Large intestine (tissue), 12 donors: ENCODE data around the gene ENPP4. TPM values are rescaled to one million over a fixed set of nuclear protein-coding genes. Genes with fewer than 3 reads are reported as not detected.
"Not testable (repeated sequence)": the region's sequence is repeated elsewhere in the genome, so short reads cannot be mapped to it uniquely, and the experiment has no call there.

Source experiments
- DNase-seq, 2 donors: peaks; one replicate each; pipeline versions ENCODE4 v3.0.0 to v3.0.0-alpha.2; 2013
- H3K27ac ChIP-seq: one replicate; pipeline ENCODE4 v1.5.1; 2013; ENCODE audit warnings: low read length
- H3K27me3 ChIP-seq: 2 replicates; pipeline ENCODE4 v1.6.1; 2013; ENCODE audit warnings: low read length; ENCODE audit not compliant: control insufficient read depth, insufficient read depth
- H3K36me3 ChIP-seq: 2 replicates; pipeline ENCODE4 v1.6.1; 2013; ENCODE audit warnings: low read length; ENCODE audit not compliant: control insufficient read depth, insufficient read depth
- H3K4me1 ChIP-seq: one replicate; pipeline ENCODE4 v1.6.1; 2013; ENCODE audit warnings: low read length; ENCODE audit not compliant: control insufficient read depth, insufficient read depth
- H3K4me3 ChIP-seq: one replicate; pipeline ENCODE4 v1.5.1; 2013; ENCODE audit warnings: low read length
- H3K9me3 ChIP-seq: one replicate; pipeline ENCODE4 v1.6.1; 2013; ENCODE audit warnings: mild to moderate bottlenecking, low read depth, low read length, moderate library complexity; ENCODE audit not compliant: control insufficient read depth
- WGBS: methylation state at CpG from one replicate; pipeline ENCODE4 v1.1.5; 2013; ENCODE audit warnings: low lambda C conversion rate; ENCODE audit not compliant: insufficient coverage; 5-methylcytosine and 5-hydroxymethylcytosine counted together
- long read RNA-seq, 11 donors: transcript quantifications; one replicate each; lab custom pipeline, GENCODE V29; 2026
- polyA plus RNA-seq: library from polyadenylated mRNA; unstranded; fragments of 120-200 nt; gene quantifications from one replicate; pipeline ENCODE4 v1.2.1, GENCODE V29; 2013

ENPP4 gene
- 11.3 TPM for polyA plus RNA-seq
- long read RNA-seq, donor 1, full-length matches to known transcripts = 4 of 4 reads
- long read RNA-seq, donor 1, partial matches to known transcripts = 0 of 4 reads
- long read RNA-seq, donor 1, other reads (novel, unspliced or antisense) = 0 of 4 reads
- long read RNA-seq, donor 2, full-length matches to known transcripts = 3 of 3 reads
- long read RNA-seq, donor 2, partial matches to known transcripts = 0 of 3 reads
- long read RNA-seq, donor 2, other reads (novel, unspliced or antisense) = 0 of 3 reads
- long read RNA-seq, donor 3, full-length matches to known transcripts = 3 of 3 reads
- long read RNA-seq, donor 3, partial matches to known transcripts = 0 of 3 reads
- long read RNA-seq, donor 3, other reads (novel, unspliced or antisense) = 0 of 3 reads
- long read RNA-seq, donor 4 = 0 reads
- long read RNA-seq, donor 5, full-length matches to known transcripts = 7 of 7 reads
- long read RNA-seq, donor 5, partial matches to known transcripts = 0 of 7 reads
- long read RNA-seq, donor 5, other reads (novel, unspliced or antisense) = 0 of 7 reads
- long read RNA-seq, donor 6, full-length matches to known transcripts = 3 of 3 reads
- long read RNA-seq, donor 6, partial matches to known transcripts = 0 of 3 reads
- long read RNA-seq, donor 6, other reads (novel, unspliced or antisense) = 0 of 3 reads
- long read RNA-seq, donor 7, full-length matches to known transcripts = 3 of 3 reads
- long read RNA-seq, donor 7, partial matches to known transcripts = 0 of 3 reads
- long read RNA-seq, donor 7, other reads (novel, unspliced or antisense) = 0 of 3 reads
- long read RNA-seq, donor 8, full-length matches to known transcripts = 1 of 1 reads
- long read RNA-seq, donor 8, partial matches to known transcripts = 0 of 1 reads
- long read RNA-seq, donor 8, other reads (novel, unspliced or antisense) = 0 of 1 reads
- long read RNA-seq, donor 9, full-length matches to known transcripts = 4 of 4 reads
- long read RNA-seq, donor 9, partial matches to known transcripts = 0 of 4 reads
- long read RNA-seq, donor 9, other reads (novel, unspliced or antisense) = 0 of 4 reads
- long read RNA-seq, donor 10, full-length matches to known transcripts = 4 of 4 reads
- long read RNA-seq, donor 10, partial matches to known transcripts = 0 of 4 reads
- long read RNA-seq, donor 10, other reads (novel, unspliced or antisense) = 0 of 4 reads
- long read RNA-seq, donor 11, full-length matches to known transcripts = 5 of 5 reads
- long read RNA-seq, donor 11, partial matches to known transcripts = 0 of 5 reads
- long read RNA-seq, donor 11, other reads (novel, unspliced or antisense) = 0 of 5 reads

DNA sequence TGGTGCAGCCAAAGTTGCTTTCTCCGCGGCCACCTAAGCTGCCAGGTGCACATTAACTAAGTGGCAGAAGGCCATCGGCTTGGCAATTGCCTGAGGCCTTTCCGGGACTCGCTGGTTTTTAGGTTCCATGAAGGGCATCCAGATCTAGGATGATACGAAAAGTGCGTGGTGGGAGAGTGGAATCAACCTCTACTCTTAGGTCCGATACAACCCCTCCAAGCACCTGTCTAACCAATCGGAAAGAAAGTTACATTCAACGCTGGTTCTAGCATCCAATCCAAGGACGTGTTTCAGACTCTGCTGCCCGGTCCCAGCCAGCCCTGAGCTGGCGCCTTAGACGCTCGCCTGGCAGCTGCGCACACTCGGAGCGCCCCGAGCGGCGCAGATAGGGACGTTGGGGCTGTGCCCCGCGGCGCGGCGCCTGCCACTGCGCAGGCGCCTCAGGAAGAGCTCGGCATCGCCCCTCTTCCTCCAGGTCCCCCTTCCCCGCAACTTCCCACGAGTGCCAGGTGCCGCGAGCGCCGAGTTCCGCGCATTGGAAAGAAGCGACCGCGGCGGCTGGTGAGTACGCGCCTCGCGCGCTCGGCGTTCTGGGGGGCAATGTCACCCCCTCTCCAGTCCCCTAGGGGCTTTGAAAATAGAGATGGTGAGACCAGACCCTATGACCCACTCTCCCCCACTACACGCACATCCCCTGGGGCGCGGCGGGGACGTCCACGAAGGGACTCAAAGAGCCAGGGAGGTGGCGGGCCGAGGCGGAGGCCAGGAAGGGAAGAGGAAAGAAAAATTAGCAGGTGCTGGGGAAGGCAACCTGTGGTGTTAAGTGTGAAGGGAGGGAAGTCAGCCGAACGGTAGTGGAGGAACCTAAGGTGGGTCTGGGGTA lies at the start of gene ENPP4:
Gene ENPP4, plus strand, starts transcription at position 361 of the 883 bp plus-strand sequence. CDS start 9,595 bp downstream, outside the sequence.
- peak within 1 kb of the TSS; percentile 97 for H3K4me3 ChIP-seq
- H3K36me3 ChIP-seq = no peaks in the 10 kb centered on the region
- peak; percentile 94 to 98 for DNase-seq
- H3K4me1 ChIP-seq = peaks cover 4% of the 10 kb centered on the region
- H3K27me3 ChIP-seq = no peaks in the 10 kb centered on the region
- H3K27ac ChIP-seq = peak within 1 kb of the TSS; percentile 43
- no CpG with 5 or more reads among the region's 61 CpGs for WGBS
- no peaks in the 10 kb centered on the region for H3K9me3 ChIP-seq

DNA sequence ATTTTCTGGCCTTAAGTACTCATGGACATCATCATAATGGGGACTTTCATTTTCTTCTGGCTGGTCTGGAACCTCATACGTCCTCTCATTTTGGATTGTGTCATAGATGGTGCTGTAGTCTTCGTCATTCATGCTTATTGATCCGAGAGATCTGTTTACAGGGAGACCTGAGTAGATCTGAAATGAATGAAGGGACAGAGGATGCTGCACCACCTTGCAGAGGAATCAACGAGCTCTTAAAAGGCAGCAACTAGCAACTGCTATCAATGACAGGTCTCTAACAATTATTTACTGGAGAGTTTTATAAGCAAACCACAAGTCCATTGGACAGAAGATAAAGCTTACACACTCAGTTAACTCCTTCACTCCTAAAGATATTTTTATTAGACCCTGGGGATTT lies 49.7 kb upstream of the ENPP4 start:
- H3K36me3 ChIP-seq = peaks cover 2% of the 10 kb centered on the region
- WGBS = 67% methylated on average over 2 of the region's 4 CpGs
- DNase-seq = peak; percentile 26 to 77
- peak overlapping the region; percentile 47 for H3K4me3 ChIP-seq
- peaks cover 6% of the 10 kb centered on the region for H3K4me1 ChIP-seq
- peak overlapping the region; percentile 74 for H3K27ac ChIP-seq
- no peaks in the 10 kb centered on the region for H3K27me3 ChIP-seq
- H3K9me3 ChIP-seq = no peaks in the 10 kb centered on the region

DNA sequence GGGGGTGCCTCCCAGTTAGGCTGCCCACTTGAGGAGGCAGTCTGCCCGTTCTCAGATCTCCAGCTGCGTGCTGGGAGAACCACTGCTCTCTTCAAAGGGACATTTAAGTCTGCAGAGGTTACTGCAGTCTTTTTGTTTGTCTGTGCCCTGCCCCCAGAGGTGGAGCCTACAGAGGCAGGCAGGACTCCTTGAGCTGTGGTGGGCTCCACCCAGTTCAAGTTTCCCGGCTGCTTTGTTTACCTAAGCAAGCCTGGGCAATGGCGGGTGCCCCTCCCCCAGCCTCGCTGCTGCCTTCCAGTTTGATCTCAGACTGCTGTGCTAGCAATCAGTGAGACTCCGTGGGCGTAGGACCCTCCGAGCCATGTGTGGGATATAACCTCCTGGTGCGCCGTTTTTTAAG lies 44.1 kb upstream of the ENPP4 start:
- not testable (repeated sequence) for DNase-seq, H3K9me3 ChIP-seq, H3K36me3 ChIP-seq, H3K27me3 ChIP-seq, H3K4me1 ChIP-seq, H3K27ac ChIP-seq, H3K4me3 ChIP-seq
- no CpG with 5 or more reads among the region's 10 CpGs for WGBS

DNA sequence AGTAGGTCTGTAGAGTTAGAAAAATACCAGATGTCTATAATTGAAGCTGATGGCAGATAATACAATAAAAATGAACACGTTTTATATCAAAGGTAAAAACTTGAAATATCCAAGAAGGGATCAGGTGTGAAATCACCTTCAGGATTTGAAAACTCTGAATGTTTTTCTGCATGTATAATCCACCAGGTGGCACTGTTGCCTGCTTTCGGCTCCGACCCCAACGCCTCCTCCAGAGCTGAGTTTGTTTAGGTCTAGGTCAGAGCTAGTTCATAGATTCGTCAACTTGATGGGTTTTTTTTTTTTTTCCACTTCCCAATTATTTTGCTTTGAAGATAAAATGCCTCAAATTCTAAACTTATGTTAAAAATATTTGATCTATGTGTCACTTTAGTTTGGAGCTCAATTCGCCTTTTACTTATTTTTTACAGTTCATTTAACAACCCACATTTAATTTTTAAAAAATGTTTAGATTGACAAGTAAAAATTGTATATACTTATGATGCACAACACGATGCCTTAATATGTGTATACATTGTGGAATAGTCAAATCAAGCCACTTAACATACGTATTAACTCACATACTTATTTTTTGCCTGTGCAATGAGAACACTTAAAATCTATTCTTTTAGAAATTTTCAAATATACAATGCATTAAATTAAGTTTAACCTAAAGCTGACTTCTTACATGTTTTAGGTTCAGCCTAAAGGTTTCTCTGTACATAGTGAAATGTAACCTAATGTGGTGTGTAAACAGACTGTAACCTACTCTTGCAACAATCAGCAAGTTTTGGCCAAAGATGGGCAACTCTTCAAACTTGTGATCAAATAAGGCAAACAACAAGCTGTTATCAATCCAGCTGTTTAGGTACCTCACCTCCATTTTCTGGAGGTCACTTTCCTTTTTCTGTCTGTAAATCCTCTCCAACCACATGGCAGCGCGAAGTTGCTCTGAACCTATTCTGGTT lies 39.4 kb upstream of the ENPP4 start:
- 43% methylated on average over 5 of the region's 10 CpGs for WGBS

DNA sequence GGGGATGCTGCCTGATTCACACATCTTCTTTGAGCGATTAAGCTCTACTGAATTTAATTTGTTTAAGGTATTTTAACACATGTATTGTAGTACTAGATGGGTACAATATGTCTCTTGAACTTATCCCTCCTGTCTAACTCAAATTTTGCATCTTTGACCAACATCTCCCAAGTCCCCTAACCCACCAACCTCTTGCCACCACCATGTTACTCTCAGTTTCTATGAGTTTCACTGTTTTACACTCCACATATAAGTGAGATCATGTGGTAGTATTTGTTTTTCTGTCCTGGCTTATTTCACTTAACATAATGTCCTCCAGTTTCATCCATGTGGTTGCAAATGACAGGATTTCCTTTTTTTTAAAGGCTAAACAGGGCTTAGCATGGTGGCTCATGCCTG lies 38.7 kb upstream of the ENPP4 start:
- Histone ChIP-seq H3K27me3 (no peaks in the 10 kb centered on the region), H3K4me1 (no peaks in the 10 kb centered on the region), H3K9me3 (peaks cover 7% of the 10 kb centered on the region), H3K27ac (no peak overlapping the region), H3K36me3 (no peaks in the 10 kb centered on the region), H3K4me3 (no peak overlapping the region)
- WGBS = no CpG with 5 or more reads among the region's 1 CpG
- DNase-seq = no peak

More for the DNA sequence above, 39.4 kb upstream of the ENPP4 start:
- H3K4me1 ChIP-seq = no peaks in the 10 kb centered on the region
- H3K4me3 ChIP-seq = no peak overlapping the region
- H3K9me3 ChIP-seq = peaks cover 7% of the 10 kb centered on the region
- peak; percentile 23 to 51 for DNase-seq
- no peaks in the 10 kb centered on the region for H3K36me3 ChIP-seq
- no peak overlapping the region for H3K27ac ChIP-seq
- H3K27me3 ChIP-seq = no peaks in the 10 kb centered on the region

- 80% methylated on average over 1 of the region's 2 CpGs for WGBS
- no peak for DNase-seq
- Histone ChIP-seq H3K9me3 (peaks cover 7% of the 10 kb centered on the region), H3K27me3 (no peaks in the 10 kb centered on the region), H3K36me3 (no peaks in the 10 kb centered on the region), H3K27ac (no peak overlapping the region), H3K4me3 (no peak overlapping the region), H3K4me1 (no peaks in the 10 kb centered on the region)
These were observed 34.5 kb upstream of the ENPP4 start for GRCh38 chr6:46095251-46095650.

- no peak overlapping the region for H3K4me3 ChIP-seq
- peaks cover 7% of the 10 kb centered on the region for H3K9me3 ChIP-seq
- no peaks in the 10 kb centered on the region for H3K36me3 ChIP-seq
- no peaks in the 10 kb centered on the region for H3K27me3 ChIP-seq
- no peak overlapping the region for H3K27ac ChIP-seq
- no peaks in the 10 kb centered on the region for H3K4me1 ChIP-seq
- DNase-seq = no peak
These were observed 32.4 kb upstream of the ENPP4 start for GRCh38 chr6:46097366-46097765.

- peak in 1 of 2 donors; percentile 67 for DNase-seq
- no peaks in the 10 kb centered on the region for H3K4me1 ChIP-seq
- no peaks in the 10 kb centered on the region for H3K27me3 ChIP-seq
- peaks cover 7% of the 10 kb centered on the region for H3K9me3 ChIP-seq
- no peak overlapping the region for H3K27ac ChIP-seq
- H3K36me3 ChIP-seq = no peaks in the 10 kb centered on the region
- H3K4me3 ChIP-seq = no peak overlapping the region
- WGBS = no CpG with 5 or more reads among the region's 4 CpGs
These were observed 31.1 kb upstream of the ENPP4 start for GRCh38 chr6:46098678-46099077.

DNA sequence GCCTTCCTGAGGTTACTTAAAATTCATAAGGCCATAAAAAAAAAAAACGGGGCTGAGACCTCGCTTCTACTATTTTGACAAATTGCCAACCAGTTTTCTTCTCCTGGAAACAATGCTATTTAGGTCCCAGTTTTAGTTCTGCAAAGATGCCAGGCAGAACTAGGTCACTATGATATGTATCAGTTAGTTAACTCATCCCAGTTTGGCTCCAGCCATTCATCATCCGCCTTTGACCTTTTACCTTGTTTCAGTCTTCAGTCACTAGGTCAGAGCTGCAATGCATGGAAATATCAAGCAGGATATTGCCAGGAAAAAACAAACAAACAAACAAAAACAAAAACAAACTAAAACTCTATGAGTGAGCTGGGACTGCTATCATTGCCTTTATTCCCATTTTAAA lies 29.8 kb upstream of the ENPP4 start:
- no peak overlapping the region for H3K4me3 ChIP-seq

More for the DNA sequence above, 29.8 kb upstream of the ENPP4 start:
- Histone ChIP-seq H3K27ac (no peak overlapping the region), H3K9me3 (peaks cover 1% of the 10 kb centered on the region), H3K36me3 (no peaks in the 10 kb centered on the region), H3K4me1 (no peaks in the 10 kb centered on the region), H3K27me3 (no peaks in the 10 kb centered on the region)
- DNase-seq = no peak
- 80% methylated on average over 1 of the region's 3 CpGs for WGBS
